ENCODE results near the gene USF3.

- TF ChIP-seq, protein P1, sequence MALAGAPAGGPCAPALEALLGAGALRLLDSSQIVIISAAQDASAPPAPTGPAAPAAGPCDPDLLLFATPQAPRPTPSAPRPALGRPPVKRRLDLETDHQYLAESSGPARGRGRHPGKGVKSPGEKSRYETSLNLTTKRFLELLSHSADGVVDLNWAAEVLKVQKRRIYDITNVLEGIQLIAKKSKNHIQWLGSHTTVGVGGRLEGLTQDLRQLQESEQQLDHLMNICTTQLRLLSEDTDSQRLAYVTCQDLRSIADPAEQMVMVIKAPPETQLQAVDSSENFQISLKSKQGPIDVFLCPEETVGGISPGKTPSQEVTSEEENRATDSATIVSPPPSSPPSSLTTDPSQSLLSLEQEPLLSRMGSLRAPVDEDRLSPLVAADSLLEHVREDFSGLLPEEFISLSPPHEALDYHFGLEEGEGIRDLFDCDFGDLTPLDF (CRISPR knock-in tag; IDR thresholded peaks at IDR 0.05), result no peak
- TF ChIP-seq CBX3 (IDR thresholded peaks at IDR 0.05; ENCODE audit: borderline replicate concordance in 1 of 2, low read length in 2 of 2), result no peak
Measured at GRCh38 chr3:113659101-113659541, 37.3 kb downstream of the USF3 start.
